Muscle of arm (tissue), 12 donors: ENCODE results near the gene ZNF677. TPM values are rescaled to one million over a fixed set of nuclear protein-coding genes. Genes with fewer than 3 reads are reported as not detected.
"Not testable (repeated sequence)": the region's sequence is repeated elsewhere in the genome, so short reads cannot be mapped to it uniquely, and the experiment has no call there.

Experiments used
- DNase-seq: peaks from one replicate; pipeline ENCODE4 v3.0.0-alpha.2; 2013
- polyA plus RNA-seq, 12 donors: library from polyadenylated mRNA; unstranded; fragments of 120-200 nt; gene quantifications; one replicate each; pipeline ENCODE4 v1.2.1, GENCODE V29; 2013; ENCODE audit not compliant: insufficient read length in 12 of 12

ZNF677 gene
- polyA plus RNA-seq, 12 donors = 24.1 to 42.6 (median 32.0) TPM; not detected in 1

DNA sequence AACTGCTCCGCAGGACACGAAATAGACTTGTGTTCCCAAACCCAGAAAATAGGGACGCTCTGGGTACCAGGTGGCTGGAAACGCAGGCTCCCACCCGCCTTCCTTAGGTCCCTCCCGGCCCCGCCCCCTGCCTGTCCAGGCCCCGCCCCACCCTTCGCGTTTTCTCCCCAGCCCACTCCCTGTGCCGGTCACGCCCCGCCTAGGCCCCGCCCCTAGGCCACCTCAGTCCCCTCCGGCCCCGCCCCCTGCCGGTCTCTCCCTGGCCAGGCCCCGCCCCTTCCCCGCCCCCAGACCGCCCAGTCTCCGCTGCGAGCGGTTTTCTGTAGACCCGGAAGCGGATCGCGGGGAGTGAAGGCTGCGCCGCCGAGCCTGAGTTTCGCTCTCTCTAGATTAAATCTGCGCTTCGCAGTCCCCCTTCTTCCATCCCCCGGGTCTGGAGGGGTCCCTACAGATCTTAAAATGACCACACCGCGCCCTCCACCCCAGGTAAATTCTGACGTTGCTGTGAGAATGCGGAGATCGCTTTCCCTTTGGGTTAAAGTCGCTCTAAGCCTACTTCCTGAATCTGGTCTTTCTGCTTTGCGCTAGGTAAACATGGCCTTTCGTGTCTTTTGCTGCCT is 57.8 kb downstream of the ZNF677 start:
- peak; percentile 96 for DNase-seq

GRCh38 chr19:53195265-53195903 is 59.3 kb downstream of the ZNF677 start:
- DNase-seq = peak; percentile 87

- no peak for DNase-seq
Measured at GRCh38 chr19:53193535-53194222, 61.0 kb downstream of the ZNF677 start.

DNA sequence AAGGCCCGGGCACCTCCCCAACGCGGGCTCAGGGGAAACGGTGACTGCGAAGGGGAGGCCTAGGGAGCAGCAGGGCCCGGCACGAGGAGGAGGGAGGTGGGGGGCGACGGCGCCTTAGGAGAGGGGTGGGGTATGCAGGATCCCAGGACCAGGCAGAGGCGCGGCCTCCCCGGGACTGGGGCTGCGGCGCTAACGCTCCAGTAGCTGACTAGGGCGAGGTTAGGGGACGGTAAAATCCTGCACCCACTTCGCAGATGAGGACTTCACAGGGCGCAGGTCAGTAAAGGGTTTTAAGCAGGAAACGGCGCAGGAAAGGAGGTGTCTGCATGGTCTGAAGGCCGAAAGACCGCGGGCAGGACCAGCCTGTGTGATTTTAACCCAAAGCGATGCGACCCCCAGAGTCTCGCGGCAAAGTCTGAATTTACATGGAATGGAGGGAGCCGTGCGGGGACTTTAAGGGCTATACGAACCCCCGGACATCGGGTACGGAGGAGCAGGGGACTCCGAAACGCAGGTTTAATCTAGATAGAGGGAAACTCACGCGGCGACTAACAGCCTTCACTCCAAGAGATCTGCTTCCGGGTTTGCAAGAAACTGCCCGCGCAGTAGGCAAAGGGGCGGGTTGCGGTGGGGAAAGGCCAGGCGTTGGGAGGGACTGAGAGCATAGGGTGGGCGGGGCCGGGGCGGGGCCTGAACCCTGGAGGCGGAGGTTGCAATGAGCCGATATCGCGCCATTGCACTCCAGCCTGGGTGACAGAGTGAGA is 61.7 kb downstream of the ZNF677 start, which contains the start of gene ZNF665:
Gene ZNF665 (minus strand): TSS at position 588 of the 764 bp plus-strand sequence. CDS start 10,460 bp downstream, outside the sequence.
- DNase-seq = peak; percentile 88

DNA sequence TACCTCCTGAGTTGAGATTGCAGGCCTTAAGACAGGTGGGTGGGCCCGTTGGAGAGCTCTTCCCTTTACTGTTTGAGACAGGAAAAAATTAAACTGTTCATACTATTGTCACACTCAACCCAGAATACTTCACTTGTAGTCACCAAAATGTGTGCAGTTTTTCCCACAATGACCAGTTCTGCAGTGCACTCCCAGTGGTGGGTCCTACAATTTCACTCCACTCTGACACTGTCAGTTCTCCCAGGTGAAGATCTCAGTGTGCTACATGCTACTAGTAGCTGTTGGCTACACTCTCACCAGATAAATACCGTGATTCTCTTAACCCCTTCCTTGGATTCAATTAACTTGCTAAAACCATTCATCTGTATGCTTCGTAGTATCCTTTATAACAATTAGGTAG is 64.4 kb downstream of the ZNF677 start:
- DNase-seq = no peak

DNA sequence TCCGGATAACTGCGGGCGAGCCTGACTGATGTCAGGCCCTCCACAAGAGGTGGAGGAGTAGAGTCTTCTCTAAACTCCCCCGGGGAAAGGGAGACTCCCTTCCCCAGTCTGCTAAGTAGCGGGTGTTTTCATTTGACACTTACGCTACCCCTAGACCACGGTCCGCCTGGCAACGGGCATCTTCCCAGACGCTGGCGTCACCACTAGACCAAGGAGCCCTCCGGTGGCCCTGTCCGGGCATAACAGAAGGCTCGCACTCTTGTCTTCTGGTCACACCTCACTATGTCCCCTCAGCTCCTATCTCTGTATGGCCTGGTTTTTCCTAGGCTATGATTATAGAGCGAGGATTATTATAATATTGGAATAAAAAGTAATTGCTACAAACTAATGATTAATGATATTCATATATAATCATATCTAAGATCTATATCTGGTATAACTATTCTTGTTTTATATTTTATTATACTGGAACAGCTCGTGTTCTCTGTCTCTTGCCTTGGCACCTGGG is 64.9 kb downstream of the ZNF677 start:
- not testable (repeated sequence) for DNase-seq

Other genes starting within 250 kb of the ZNF677 start
- under 1 TPM in 5 of 12 donors, not detected in 7; 0.08 to 0.22 (median 0.09) TPM for gene ERVV-1, start 241.0 kb downstream of the ZNF677 start, polyA plus RNA-seq
- not detected for gene ERVV-2, start 210.1 kb downstream of the ZNF677 start, polyA plus RNA-seq
- gene ZNF160, start 151.5 kb downstream of the ZNF677 start, polyA plus RNA-seq = 10 to 100 TPM in 11 of 12 donors, not detected in 1; 17.1 to 42.4 (median 25.0) TPM
- gene ZNF415, start 122.0 kb downstream of the ZNF677 start, polyA plus RNA-seq = 10 to 100 TPM in 10 of 12 donors, 1 to 10 TPM in 1, not detected in 1; 8.3 to 19.9 (median 13.0) TPM
- 10 to 100 TPM in 4 of 12 donors, 1 to 10 TPM in 7, not detected in 1; 5.3 to 16.9 (median 7.9) TPM for gene ZNF347, start 95.8 kb downstream of the ZNF677 start, polyA plus RNA-seq
- 1 to 10 TPM in 10 of 12 donors, not detected in 2; 2.6 to 8.3 (median 4.7) TPM for gene ZNF665, start 61.5 kb downstream of the ZNF677 start, polyA plus RNA-seq
- not detected for gene VN1R2, start 3.4 kb upstream of the ZNF677 start, polyA plus RNA-seq
- not detected for gene VN1R4, start 12.8 kb upstream of the ZNF677 start, polyA plus RNA-seq
- 1 to 10 TPM in 11 of 12 donors, not detected in 1; 2.5 to 7.8 (median 6.6) TPM for gene ZNF845, start 78.9 kb upstream of the ZNF677 start, polyA plus RNA-seq
- gene ZNF525, start 110.8 kb upstream of the ZNF677 start, polyA plus RNA-seq = 10 to 100 TPM in 1 of 12 donors, 1 to 10 TPM in 10, not detected in 1; 4.0 to 12.1 (median 5.9) TPM
- gene ZNF765, start 140.3 kb upstream of the ZNF677 start, polyA plus RNA-seq = 10 to 100 TPM in 5 of 12 donors, 1 to 10 TPM in 6, not detected in 1; 8.3 to 17.2 (median 9.3) TPM
- 10 to 100 TPM in 5 of 12 donors, 1 to 10 TPM in 6, not detected in 1; 5.0 to 13.1 (median 9.7) TPM for gene ZNF761, start 177.1 kb upstream of the ZNF677 start, polyA plus RNA-seq
- 1 to 10 TPM in 11 of 12 donors, not detected in 1; 2.7 to 5.5 (median 3.4) TPM for gene ZNF813, start 212.9 kb upstream of the ZNF677 start, polyA plus RNA-seq